GDM1 (cell line): ENCODE results near the gene NECTIN2.

Experiments used
- DNase-seq: peaks from one replicate; lab custom pipeline; 2025; lab: John Stamatoyannopoulos, UW

Gene NECTIN2

GRCh38 chr19:44845612-44846454, at the start of gene NECTIN2:
TSS of gene NECTIN2 (plus strand) at chr19:44846297. CDS start at chr19:44846526, 229 bp downstream.
- DNase-seq, result peak; percentile 99

GRCh38 chr19:44796701-44797115, 49.4 kb upstream of the NECTIN2 start:
- peak; percentile 54 for DNase-seq

GRCh38 chr19:44799627-44800346, 46.3 kb upstream of the NECTIN2 start:
- no peak for DNase-seq

- peak; percentile 69 for DNase-seq
Measured at GRCh38 chr19:44800461-44800860, 45.6 kb upstream of the NECTIN2 start.

GRCh38 chr19:44803442-44804428, 42.4 kb upstream of the NECTIN2 start:
- no peak for DNase-seq

GRCh38 chr19:44806291-44806690, 39.8 kb upstream of the NECTIN2 start:
- no peak for DNase-seq

- DNase-seq, result no peak
Measured at GRCh38 chr19:44807162-44807561, 38.9 kb upstream of the NECTIN2 start.

GRCh38 chr19:44807652-44808462, 38.2 kb upstream of the NECTIN2 start:
- no peak for DNase-seq

- DNase-seq, result no peak
Measured at GRCh38 chr19:44808463-44809371, 37.4 kb upstream of the NECTIN2 start, which contains the start of gene BCAM. TSS of gene BCAM (plus strand) at chr19:44809103. CDS start at chr19:44809125, 22 bp downstream.

GRCh38 chr19:44809577-44810233, 36.4 kb upstream of the NECTIN2 start:
- no peak for DNase-seq

GRCh38 chr19:44810234-44811121, 35.6 kb upstream of the NECTIN2 start:
- DNase-seq, result no peak

- DNase-seq, result no peak
Measured at GRCh38 chr19:44811122-44811419, 35.0 kb upstream of the NECTIN2 start.

GRCh38 chr19:44812142-44812718, 33.9 kb upstream of the NECTIN2 start:
- no peak for DNase-seq

GRCh38 chr19:44813070-44813840, 32.8 kb upstream of the NECTIN2 start:
- DNase-seq, result no peak

GRCh38 chr19:44813841-44814470, 32.1 kb upstream of the NECTIN2 start:
- DNase-seq, result no peak

- no peak for DNase-seq
Measured at GRCh38 chr19:44814517-44814916, 31.6 kb upstream of the NECTIN2 start.

- DNase-seq, result no peak
Measured at GRCh38 chr19:44816301-44816700, 29.8 kb upstream of the NECTIN2 start.
